OCI-LY7 (cell line): ENCODE measurements around the gene BMAL1.

Experiments used
- EZH2phosphoT487 ChIP-seq: fragments of 200-600 bp; sonication (generic); IDR thresholded peaks from 2 replicates; pipeline ENCODE4 v1.6.1; 2018; ENCODE audit warnings: low read depth, borderline replicate concordance, mild to moderate bottlenecking, mixed run types, antibody characterized with exemption, low read length, moderate library complexity, mixed read lengths
- TF ChIP-seq, protein P1 (sequence below): fragments of 200-600 bp; sonication (generic); conservative IDR thresholded peaks from 2 replicates; pipeline ENCODE4 v1.5.1; 2014; ENCODE audit warnings: mild to moderate bottlenecking, antibody characterized with exemption, low read length, moderate library complexity, mixed read lengths

DNA sequence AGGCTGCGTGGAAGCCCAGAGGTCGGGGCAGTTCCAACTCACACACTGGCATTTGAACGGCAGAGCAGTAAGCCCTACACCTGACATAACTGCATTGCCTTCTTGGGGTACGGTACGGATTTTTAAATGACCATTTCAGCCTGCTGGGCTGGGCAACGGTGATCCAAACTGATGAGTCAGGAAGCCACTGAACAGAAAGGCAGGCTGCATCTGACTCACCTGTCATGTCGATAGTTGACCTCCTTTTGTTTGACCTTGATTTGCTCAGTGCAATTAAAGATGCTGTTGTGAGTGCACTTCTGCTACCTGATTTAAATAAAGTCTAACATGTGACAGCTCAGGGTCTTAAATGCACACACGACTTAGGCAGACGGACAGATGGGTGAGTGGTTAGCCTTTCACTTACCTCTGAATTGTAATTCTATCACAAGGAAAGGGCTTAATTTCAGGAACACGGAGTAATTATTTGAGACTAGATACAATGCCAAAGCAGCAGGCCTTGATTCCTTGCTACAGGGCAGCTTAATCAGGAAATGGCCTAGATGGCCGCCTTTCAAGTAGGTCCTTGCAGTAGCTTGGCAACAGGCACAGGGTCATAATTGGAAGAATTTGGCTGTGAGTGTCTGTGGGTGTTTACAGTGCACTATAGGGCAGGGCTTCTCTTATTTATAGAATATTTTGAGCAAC lies 52.2 kb downstream of the BMAL1 start:
- TF ChIP-seq, protein P1, sequence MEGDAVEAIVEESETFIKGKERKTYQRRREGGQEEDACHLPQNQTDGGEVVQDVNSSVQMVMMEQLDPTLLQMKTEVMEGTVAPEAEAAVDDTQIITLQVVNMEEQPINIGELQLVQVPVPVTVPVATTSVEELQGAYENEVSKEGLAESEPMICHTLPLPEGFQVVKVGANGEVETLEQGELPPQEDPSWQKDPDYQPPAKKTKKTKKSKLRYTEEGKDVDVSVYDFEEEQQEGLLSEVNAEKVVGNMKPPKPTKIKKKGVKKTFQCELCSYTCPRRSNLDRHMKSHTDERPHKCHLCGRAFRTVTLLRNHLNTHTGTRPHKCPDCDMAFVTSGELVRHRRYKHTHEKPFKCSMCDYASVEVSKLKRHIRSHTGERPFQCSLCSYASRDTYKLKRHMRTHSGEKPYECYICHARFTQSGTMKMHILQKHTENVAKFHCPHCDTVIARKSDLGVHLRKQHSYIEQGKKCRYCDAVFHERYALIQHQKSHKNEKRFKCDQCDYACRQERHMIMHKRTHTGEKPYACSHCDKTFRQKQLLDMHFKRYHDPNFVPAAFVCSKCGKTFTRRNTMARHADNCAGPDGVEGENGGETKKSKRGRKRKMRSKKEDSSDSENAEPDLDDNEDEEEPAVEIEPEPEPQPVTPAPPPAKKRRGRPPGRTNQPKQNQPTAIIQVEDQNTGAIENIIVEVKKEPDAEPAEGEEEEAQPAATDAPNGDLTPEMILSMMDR = no peak
- TF ChIP-seq EZH2phosphoT487 = no peak
